B cell (primary cell): ENCODE measurements around the gene PLPPR1. TPM values are rescaled to one million over a fixed set of nuclear protein-coding genes. Genes with fewer than 3 reads are reported as not detected.

ENCODE experiments used
- ATAC-seq: fragments of 200-7000 bp; cut with Tn5 transposase; one replicate; pipeline ENCODE4 v1.10.0; 2021; ENCODE audit warnings: low read depth, mild to moderate bottlenecking, moderate number of reproducible peaks, moderate library complexity
- CTCF ChIA-PET: fragments of 350-600 bp; sonication (Branson Sonifier 250); formaldehyde crosslinking; loops from one replicate; lab custom pipeline; 2021; ENCODE audit warnings: antibody characterized with exemption, inconsistent platforms; lab: Charles Lee
- POLR2A ChIA-PET: fragments of 350-600 bp; sonication (Branson Sonifier 250); formaldehyde crosslinking; loops from one replicate; lab custom pipeline; 2021; ENCODE audit warnings: antibody characterized with exemption; lab: Charles Lee
- DNase-seq: peaks from one replicate; pipeline ENCODE4 v3.0.0; 2013
- H2AFZ ChIP-seq: 2 replicates; pipeline ENCODE4 v1.6.1; 2012; ENCODE audit warnings: mild to moderate bottlenecking, low read depth, low read length; ENCODE audit not compliant: insufficient read depth, poor library complexity, severe bottlenecking
- H3K27ac ChIP-seq, 2 donors: 1 replicate in 1 of 2; 2 replicates in 1 of 2; pipeline ENCODE4 v1.5.1; 2012 to 2013; ENCODE audit warnings: low read length in 2 of 2, mild to moderate bottlenecking in 2 of 2, moderate library complexity in 1 of 2
- H3K27me3 ChIP-seq, 4 experiments: fragments of 200-600 bp in 1 of 4; sonication (generic) in 1 of 4; replicated peaks in 1 of 4; 1 replicate in 2 of 4; 2 replicates in 2 of 4; pipeline versions ENCODE4 v1.6.1 to v1.7.0; 2013 to 2016; ENCODE audit warnings: low read length in 3 of 4, mild to moderate bottlenecking in 2 of 4, mixed read lengths in 1 of 4, moderate library complexity in 1 of 4; ENCODE audit not compliant: insufficient read depth in 4 of 4, control insufficient read depth in 3 of 4; ENCODE audit errors: control extremely low read depth in 1 of 4
- H3K36me3 ChIP-seq, 2 experiments: replicated peaks in 1 of 2; 1 replicate in 1 of 2; 2 replicates in 1 of 2; pipeline versions ENCODE4 v1.6.1 to v1.7.1; 2013; ENCODE audit warnings: low read length in 1 of 2; ENCODE audit not compliant: insufficient read depth in 2 of 2, control insufficient read depth in 1 of 2; ENCODE audit errors: control extremely low read depth in 1 of 2, extremely low read depth in 1 of 2
- H3K4me1 ChIP-seq, 2 donors: fragments of 200-600 bp in 1 of 2; sonication (generic) in 1 of 2; 1 replicate in 1 of 2; 2 replicates in 1 of 2; pipeline versions ENCODE4 v1.5.1 to v1.6.1; 2013 to 2017; ENCODE audit warnings: low read length in 2 of 2; ENCODE audit not compliant: control insufficient read depth in 2 of 2, insufficient read depth in 2 of 2
- H3K4me2 ChIP-seq: replicated peaks from 2 replicates; pipeline ENCODE3; 2012; ENCODE audit warnings: mild to moderate bottlenecking, low read depth, low read length; ENCODE audit not compliant: poor library complexity, severe bottlenecking
- H3K4me3 ChIP-seq, 5 experiments: fragments of 200-600 bp in 1 of 5; sonication (generic) in 1 of 5; 1 replicate in 3 of 5; 2 replicates in 2 of 5; pipeline versions ENCODE4 v1.5.1 to v1.7.0; 2011 to 2016; ENCODE audit warnings: low read length in 4 of 5, mild to moderate bottlenecking in 4 of 5, low read depth in 2 of 5, control low read depth in 1 of 5, moderate library complexity in 1 of 5; ENCODE audit not compliant: insufficient read depth in 1 of 5; ENCODE audit errors: control extremely low read depth in 1 of 5, extremely low read depth in 1 of 5
- H3K79me2 ChIP-seq: fragments of 200-600 bp; sonication (generic); one replicate; pipeline ENCODE4 v1.6.0; 2016; ENCODE audit warnings: low read length; ENCODE audit not compliant: control insufficient read depth, insufficient read depth
- H3K9ac ChIP-seq: fragments of 200-600 bp; sonication (generic); 2 replicates; pipeline ENCODE4 v1.6.1; 2017; ENCODE audit warnings: mild to moderate bottlenecking, low read length, moderate library complexity
- H3K9me3 ChIP-seq, 3 donors: one replicate each; pipeline versions ENCODE4 v1.6.1 to v1.7.1; 2013; ENCODE audit warnings: low read length in 2 of 3; ENCODE audit not compliant: control insufficient read depth in 2 of 3, insufficient read depth in 1 of 3; ENCODE audit errors: control extremely low read depth in 1 of 3
- H4K20me1 ChIP-seq: 2 replicates; pipeline ENCODE4 v1.6.0; 2012; ENCODE audit warnings: mild to moderate bottlenecking, low read length; ENCODE audit not compliant: insufficient read depth, control insufficient read depth, poor library complexity, severe bottlenecking
- H3K27ac Mint-ChIP-seq: one replicate; pipeline ENCODE4 v1.8.0; 2021; ENCODE audit warnings: mixed read lengths
- H3K27me3 Mint-ChIP-seq: one replicate; pipeline ENCODE4 v1.8.0; 2021; ENCODE audit warnings: mixed read lengths
- H3K4me1 Mint-ChIP-seq: one replicate; pipeline ENCODE4 v1.8.0; 2021; ENCODE audit warnings: mixed read lengths
- H3K4me3 Mint-ChIP-seq: one replicate; pipeline ENCODE4 v1.8.0; 2021; ENCODE audit warnings: mixed read lengths
- H3K9me3 Mint-ChIP-seq: one replicate; pipeline ENCODE4 v1.8.0; 2022; ENCODE audit warnings: mixed read lengths; ENCODE audit not compliant: insufficient read depth
- CTCF ChIP-seq: fragments of 200-600 bp; IDR thresholded peaks from one replicate; pipeline ENCODE4 v1.8.0; 2022; ENCODE audit warnings: antibody characterized with exemption, mild to moderate bottlenecking
- EZH2 ChIP-seq: IDR thresholded peaks from 2 replicates; pipeline ENCODE4 v1.6.1; 2012; ENCODE audit warnings: borderline replicate concordance, low read depth, mild to moderate bottlenecking, moderate library complexity, low read length; ENCODE audit not compliant: insufficient read depth, poor library complexity, severe bottlenecking
- WGBS: methylation state at CpG from one replicate; pipeline ENCODE4 v1.1.5; 2013; ENCODE audit warnings: missing lambda C conversion rate; ENCODE audit not compliant: insufficient coverage; 5-methylcytosine and 5-hydroxymethylcytosine counted together
- intact Hi-C: fragments of 100-400 bp; cut with micrococcal nuclease; formaldehyde crosslinking; loops from one replicate; pipeline ENCODE4 v1.10.0; 2022
- polyA plus RNA-seq: library from polyadenylated mRNA; depleted of rRNA; stranded (reverse); fragments of >200 nt; gene quantifications from 2 replicates; pipeline ENCODE4 v1.2.3, GENCODE V29; 2012
- total RNA-seq, 2 donors: library from RNA; stranded (reverse); fragments of 120-200 nt in 1 of 2; gene quantifications; 1 replicate in 1 of 2; 2 replicates in 1 of 2; pipeline versions ENCODE4 v1.2.3 to v1.2.4, GENCODE V29; 2013 to 2022

Gene PLPPR1
- total and polyA plus RNA-seq, 2 donors (not counting 1 experiment from before 2014, with no cell fraction given), result not detected

- H3K4me2 ChIP-seq, result no peak overlapping the region
- no peak overlapping the region for H3K9ac ChIP-seq
- no peak for ATAC-seq
- intact Hi-C loops, result no loop called here
- no peaks in the 10 kb centered on the region for H3K9me3 ChIP-seq
- no peaks in the 10 kb centered on the region for H3K79me2 ChIP-seq
- no peaks in the 10 kb centered on the region for H4K20me1 ChIP-seq
- no peak for DNase-seq
- H3K36me3 ChIP-seq, result no peaks in the 10 kb centered on the region
- peaks cover 16% of the 10 kb centered on the region for H3K27me3 Mint-ChIP-seq
- POLR2A ChIA-PET, result no interaction called here
- no peak overlapping the region for H3K4me3 Mint-ChIP-seq
- no peak overlapping the region for H2AFZ ChIP-seq
- H3K27me3 ChIP-seq, result no peaks in the 10 kb centered on the region
- H3K27ac ChIP-seq, result no peak overlapping the region
- no peaks in the 10 kb centered on the region for H3K4me1 ChIP-seq
- TF ChIP-seq CTCF (no peak), EZH2 (no peak)
- CTCF ChIA-PET, result interaction anchor here (0.9 to 1.6 kb wide), 2 partner anchors 10 to 22 kb away, joined by 3 to 4 read pairs; no protein-coding TSS in a partner anchor
- no peaks in the 10 kb centered on the region for H3K9me3 Mint-ChIP-seq
- no peaks in the 10 kb centered on the region for H3K4me1 Mint-ChIP-seq
- H3K4me3 ChIP-seq, result no peak overlapping the region
- no peak overlapping the region for H3K27ac Mint-ChIP-seq
- WGBS, result 95% methylated on average over 23 of the region's 25 CpGs
Observed at GRCh38 chr9:101333926-101334702, 305.6 kb downstream of the PLPPR1 start.

- Histone ChIP-seq H3K9ac (no peak overlapping the region), H3K79me2 (no peaks in the 10 kb centered on the region), H2AFZ (no peak overlapping the region), H3K4me1 (no peaks in the 10 kb centered on the region), H3K27me3 (no peaks in the 10 kb centered on the region), H4K20me1 (no peaks in the 10 kb centered on the region), H3K36me3 (no peaks in the 10 kb centered on the region), H3K27ac (no peak overlapping the region), H3K9me3 (no peaks in the 10 kb centered on the region), H3K4me3 (no peak overlapping the region), H3K4me2 (no peak overlapping the region)
- Mint-ChIP-seq H3K27ac (no peak overlapping the region), H3K27me3 (peaks cover 19% of the 10 kb centered on the region), H3K4me3 (no peak overlapping the region), H3K9me3 (no peaks in the 10 kb centered on the region), H3K4me1 (no peaks in the 10 kb centered on the region)
- CTCF ChIA-PET, result no interaction called here
- TF ChIP-seq CTCF (no peak), EZH2 (no peak)
- intact Hi-C loops, result no loop called here
- POLR2A ChIA-PET, result no interaction called here
- no peak for ATAC-seq
- no peak for DNase-seq
Observed at GRCh38 chr9:101336091-101336490, 307.6 kb downstream of the PLPPR1 start.
